Tongue (tissue), 2 donors: ENCODE measurements around the gene SLC25A5. TPM values are rescaled to one million over a fixed set of nuclear protein-coding genes. Genes with fewer than 3 reads are reported as not detected.
A peak's percentile ranks its signal among the peaks of the same experiment; 100 is the strongest.
"Not testable (repeated sequence)": the region's sequence is repeated elsewhere in the genome, so short reads cannot be mapped to it uniquely, and the experiment has no call there.

Experiments
- DNase-seq: peaks from one replicate; pipeline ENCODE4 v3.0.0-alpha.2; 2015
- total RNA-seq: library from RNA; depleted of rRNA; stranded (reverse); fragments of >200 nt; gene quantifications from one replicate; pipeline ENCODE4 v1.2.3, GENCODE V29; 2014

SLC25A5 gene
- total RNA-seq, 1 donor from 2014 or later: 127 TPM

DNA sequence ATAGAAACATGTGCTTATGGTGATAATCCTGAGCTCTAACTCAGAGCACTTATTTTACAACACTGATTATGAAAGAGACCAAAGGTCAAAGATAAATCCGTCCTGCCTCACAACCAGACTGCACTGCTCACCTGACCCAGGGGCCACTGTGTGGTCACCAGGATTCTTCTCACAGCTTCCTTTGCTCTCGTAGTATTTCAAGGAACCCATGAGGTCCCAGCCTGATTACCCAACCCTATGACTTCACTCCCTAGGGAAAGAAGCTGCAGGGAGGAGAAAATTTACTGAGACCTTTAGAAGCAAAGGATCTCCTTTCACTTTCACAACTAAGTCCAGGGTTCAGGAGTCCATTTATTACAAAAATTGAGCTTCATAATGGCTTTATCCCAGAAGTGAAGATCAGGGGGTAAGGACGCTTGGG lies 9.6 kb downstream of the SLC25A5 start:
- no peak for DNase-seq

DNA sequence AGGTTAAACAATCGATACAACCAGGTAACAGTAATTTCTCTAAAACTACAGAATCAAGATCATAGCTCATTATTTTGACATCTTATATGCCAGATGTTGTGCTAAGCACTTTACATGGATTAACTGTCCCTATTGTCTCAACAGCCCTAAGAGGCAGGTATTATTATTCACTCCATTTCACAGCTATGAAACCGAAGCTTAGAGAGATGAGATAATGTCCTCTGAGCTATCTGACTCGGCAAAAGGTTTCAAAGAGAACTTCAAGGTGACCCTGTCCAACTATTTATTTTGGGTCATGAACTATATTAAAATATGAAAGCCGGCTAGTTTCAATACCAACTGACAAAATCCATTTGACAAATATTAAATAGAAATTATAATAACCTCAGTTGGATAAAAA lies 10.3 kb downstream of the SLC25A5 start:
- DNase-seq: no peak

DNA sequence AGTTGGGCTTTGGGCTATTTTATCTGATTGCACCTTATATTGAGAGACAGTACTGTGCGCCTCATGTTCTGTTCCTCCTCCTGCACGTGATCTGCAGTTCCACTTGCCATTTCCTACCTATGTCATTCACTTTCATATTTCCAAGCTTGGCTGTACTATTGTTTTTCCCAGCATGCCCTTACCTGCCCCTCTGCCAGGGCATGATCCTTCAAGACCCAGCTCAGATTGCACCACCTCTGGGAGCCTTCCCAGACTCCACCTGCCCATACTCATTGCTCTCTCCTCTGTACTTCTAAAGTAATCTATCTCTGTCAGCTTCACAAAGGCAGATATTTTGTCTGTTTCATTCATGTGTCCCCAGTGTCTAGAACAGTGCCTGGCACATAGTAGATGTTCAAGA lies 11.6 kb downstream of the SLC25A5 start:
- DNase-seq: no peak

DNA sequence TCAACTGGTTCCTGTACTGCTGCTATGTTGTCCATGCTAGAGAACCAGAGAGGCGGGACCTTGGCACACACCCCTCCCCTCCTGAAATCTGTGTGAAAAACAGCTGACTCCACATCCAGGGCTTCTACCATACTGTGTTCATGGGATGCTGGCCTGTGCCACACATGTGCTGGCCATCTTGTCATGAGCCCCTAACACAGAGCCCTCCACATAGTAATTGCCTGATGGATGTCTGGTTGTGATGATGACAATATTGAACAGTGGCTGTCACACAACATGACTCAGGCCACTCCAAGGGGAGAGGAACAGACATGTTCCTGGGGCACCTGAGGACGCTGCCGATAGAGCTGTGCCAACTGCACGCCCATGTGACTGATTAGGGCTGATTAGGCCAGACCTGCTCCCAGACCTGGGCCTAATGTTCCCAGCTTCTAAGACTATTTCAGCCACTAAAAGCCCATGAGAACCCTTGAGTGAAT lies 13.1 kb downstream of the SLC25A5 start:
- DNase-seq: no peak

DNA sequence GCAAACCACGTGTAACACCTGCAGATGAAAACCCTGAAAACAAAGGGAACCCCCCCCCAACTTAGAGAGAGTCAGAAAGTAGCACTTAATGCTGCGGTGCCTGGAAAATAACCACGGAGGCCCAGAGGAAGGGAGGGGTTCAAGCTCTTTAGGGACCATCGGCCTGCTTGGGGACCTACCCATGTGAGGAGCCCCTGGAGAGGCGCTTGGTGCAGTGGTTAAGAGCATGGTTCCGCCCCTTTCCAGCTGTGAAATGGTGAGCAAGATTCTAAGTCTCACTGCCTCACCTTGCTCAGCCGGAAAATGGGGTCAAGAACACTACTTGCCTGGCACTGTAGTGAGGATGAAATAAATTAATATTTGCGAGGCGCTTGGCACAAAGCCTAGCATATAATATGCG lies 13.8 kb downstream of the SLC25A5 start:
- DNase-seq: no peak

DNA sequence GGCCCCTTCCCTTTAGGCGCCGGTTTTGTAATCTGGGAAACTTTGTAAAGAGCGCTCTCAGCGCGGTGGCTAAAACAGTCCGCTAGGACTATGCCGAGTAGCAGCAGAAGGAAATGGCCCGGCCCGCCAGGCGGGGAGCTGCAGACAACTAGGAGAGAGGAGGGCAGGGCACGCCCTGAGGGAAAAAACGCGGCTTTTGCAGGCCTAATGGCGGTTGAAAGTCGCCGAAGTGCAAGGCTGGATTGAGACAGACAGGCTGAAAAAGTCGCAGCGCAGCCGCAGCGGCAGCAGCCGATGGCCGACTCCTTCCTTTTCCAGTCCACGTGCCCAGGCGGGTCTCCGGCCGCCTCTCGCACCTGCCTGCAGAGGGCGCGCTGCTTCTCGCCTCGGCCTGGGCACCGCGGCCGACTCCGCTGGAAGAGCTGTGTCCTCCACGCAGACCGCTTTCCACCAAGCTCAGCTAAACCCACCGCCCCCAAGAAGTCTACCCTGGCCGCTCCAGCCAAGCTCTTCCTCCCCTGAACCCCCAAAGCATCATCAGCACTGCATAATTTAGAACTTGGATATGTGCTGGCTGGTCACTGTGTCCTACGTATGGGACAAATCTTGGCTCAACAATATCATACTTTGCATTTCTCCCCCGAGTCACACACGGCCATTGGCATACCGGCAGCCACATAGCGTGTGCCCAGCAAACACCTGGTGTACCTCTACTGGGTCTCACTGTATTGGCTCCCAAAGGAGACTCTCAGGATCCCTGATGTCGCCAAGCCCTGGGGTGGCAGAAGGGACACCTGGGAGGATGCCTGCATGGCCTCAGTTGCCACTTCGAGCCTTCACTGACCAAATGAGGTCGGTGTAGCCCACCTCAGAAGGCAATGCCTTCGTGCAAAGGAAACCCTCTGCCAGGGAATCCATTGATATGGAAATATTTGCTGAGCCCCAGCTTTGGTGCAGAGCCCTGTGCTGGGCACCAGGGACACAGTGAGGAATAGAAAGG lies 14.5 kb downstream of the SLC25A5 start:
- DNase-seq: peak; percentile 51

DNA sequence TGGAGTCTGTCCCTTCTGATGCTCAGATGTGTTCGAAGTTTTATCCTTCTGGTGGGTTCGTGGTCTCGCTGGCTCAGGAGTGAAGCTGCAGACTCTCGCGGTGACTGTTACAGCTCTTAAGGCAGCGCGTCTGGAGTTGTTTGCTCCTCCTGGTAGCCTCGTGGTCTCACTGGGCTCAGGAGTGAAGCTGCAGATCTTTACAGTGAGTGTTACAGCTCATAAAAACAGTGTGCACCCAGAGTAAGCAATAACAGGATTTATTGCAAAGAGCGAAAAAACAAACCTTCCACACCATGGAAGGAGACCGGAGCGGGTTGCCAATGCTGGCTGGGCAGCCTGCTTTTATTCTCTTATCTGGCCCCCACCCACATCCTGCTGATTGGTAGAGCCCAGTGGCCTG lies 18.5 kb downstream of the SLC25A5 start:
- DNase-seq: no peak

DNA sequence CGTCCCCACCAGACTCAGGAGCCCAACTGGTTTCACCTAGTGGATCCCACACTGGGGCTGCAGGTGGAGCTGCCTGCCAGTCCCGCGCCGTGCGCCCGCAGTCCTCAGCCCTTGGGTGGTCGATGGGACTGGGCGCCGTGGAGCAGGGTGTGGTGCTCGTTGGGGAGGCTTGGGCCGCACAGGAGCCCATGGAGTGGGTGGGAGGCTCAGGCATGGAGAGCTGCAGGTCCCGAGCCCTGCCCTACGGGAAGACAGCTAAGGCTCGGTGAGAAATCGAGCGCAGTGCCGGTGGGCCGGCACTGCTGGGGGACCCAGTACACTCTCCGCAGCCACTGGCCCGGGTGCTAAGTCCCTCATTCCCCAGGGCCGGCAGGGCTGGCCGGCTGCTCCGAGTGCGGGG lies 19.5 kb downstream of the SLC25A5 start:
- not testable (repeated sequence) for DNase-seq

DNA sequence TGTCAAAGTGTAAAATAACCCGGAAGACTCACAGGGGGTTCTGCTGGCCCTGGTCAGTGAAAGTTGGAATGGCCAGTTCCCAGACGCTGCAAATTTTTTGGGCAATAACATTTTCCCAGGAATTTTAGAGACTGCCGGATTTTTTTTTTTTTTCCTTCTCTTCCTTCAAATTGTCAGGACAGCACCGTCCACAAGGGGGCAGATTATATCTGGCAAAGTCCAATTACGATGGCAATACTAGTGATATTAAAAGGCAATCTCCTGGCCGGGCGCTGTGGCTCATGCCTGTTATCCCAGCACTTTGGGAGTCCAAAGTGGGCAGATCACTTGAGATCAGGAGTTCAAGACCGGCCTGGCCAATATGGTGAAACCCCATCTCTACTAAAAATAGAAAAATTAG lies 20.5 kb downstream of the SLC25A5 start:
- DNase-seq: peak; percentile 61

DNA sequence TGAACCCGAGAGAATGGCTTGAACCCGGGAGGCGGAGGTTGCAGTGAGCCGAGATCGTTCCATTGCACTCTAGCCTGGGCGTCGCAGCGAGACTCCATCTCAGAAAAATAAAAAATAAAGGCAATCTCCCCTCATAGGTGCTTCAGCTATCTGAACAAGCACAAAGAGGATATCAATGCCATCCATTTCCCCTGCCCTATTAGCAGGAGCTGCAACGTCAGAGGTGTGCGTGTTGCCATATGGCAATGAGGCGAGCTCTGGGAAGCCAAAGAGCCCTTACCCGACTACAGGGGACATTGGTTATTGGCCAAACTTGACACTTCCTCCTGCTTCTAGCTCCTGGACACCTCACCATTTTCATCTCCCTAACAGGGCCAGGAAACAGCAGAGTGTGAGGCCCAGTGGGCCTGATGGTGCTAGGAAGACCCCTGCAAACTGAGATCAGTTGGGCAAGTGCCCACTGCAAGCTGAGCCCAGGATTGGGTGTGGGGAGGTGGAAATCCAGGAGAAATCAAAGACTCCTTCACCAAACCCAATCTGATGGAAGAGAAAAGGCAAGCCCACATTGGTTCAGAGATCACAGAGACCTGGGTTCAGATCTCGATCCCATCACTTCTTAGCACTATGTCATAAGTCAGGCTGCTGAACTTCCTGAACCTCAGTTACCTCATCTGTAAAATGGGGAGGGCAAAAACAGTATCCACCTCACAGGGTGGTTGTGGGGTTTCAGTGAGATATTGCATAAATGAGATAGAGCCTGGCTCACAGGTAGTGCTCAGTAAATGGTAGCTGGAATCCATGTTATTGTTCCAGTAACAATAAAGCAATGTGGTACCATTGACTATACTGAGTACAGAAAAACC lies 21.2 kb downstream of the SLC25A5 start:
- DNase-seq: no peak

DNA sequence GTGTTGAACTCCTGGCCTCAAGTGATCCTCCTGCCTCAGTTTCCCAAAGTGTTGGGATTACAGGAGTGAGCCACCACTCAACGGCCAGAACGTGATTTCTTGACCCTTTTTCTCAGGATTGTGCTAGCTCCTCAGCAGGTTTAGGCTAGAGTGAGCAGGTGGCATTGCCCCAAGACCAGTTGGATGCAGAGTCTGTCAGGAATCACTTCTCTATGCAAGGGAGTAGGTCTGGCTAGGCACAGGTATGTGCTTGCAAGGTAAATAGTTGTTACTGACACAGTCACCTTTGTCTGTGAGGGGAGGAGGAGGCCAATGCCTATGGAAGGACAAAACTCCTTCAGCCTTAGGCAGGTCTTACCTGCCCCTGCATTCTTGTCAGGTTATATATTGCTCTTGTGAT lies 24.2 kb downstream of the SLC25A5 start:
- DNase-seq: no peak

DNA sequence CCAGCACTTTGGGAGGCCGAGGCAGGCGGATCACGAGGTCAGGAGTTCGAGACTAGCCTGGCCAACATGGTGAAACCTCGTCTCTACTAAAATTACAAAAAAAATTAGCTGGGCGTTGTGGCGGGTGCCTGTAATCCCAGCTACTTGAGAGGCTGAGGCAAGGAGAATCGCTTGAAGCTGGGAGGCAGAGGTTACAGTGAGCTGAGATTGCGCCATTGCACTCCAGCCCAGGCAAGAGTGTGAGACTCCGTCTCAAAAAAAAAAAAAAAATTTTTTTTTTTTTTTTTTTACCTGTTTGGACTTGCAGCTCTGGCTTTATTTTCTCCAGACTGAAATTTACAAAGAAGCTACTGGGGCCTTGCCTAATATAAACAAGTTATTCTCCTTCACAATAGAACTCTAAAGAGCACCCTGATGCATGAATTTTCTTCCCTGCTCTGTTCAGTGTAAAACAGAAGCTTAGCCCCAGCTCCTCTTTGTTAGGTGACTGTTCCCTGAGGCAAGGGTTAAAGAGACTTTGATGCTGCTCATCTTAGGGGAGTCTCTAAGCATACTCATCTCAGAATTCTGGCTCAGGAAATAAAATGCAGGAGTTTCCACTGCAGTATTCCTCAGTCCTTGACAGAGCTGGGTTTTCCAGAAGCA lies 25.7 kb downstream of the SLC25A5 start:
- DNase-seq: not testable (repeated sequence)

DNA sequence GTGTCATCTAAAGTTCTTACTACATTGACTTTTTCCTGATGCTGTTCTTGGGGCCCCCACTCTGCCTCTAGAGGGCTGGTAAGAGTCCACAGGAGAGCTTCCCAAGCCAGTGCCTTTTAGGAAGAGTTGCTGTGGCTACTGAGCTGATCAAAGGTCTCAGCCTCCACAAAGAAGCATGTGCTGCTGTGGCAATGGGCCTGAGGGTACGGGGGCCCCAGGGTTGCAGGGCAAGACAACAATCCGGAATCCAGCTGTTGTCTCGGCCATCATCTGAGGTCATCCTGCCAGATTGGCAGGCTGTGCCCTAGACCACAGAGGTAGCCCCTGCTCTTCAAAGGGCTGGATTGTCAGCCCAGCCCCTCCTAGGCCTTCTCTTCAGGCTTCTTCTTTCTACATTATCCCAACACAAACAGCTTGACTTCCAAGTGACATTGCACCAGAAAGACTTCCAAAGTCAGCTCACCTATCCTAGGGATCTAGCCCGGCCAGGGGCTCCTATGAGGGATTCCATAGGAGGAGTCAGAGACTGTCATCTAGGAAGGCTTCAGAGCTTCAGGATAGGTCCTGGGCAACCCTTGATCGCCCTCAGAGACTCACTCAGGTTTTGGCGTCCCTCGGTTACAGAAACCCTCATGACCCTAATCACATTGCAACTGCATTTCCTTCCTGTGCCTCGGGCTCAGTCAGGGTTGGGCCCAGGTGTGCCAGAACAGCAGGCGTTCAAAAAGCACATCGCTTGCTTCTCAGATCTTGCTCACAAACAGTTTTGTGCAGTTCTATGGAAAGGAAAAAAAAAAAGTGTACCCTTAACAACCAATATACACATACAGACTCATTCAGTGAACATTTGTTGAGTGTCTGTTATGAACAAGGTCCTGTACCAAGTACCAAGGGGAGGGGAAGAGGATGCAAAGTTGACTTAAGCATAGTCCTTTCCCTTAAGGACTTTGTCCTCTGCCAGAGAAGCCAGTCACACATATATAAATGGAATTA lies 27.8 kb downstream of the SLC25A5 start:
- DNase-seq: no peak

DNA sequence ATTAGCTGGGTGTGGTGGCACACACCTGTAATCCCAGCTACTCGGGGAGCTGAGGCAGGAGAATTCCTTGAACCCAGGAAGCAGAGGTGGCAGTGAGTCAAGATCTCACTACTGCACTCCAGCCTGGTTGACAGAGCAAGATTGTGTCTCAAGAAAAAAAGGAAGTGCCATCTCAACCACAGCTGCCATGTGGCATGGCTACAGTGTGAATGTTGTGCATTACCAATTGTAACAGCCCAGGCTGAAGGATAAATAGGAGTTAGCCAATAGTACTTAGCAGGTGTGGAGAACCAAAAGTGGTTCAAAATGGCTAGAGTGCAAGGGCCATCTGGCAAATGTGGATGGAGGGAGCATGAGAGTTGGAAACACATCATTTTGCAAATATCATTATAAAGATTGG lies 28.9 kb downstream of the SLC25A5 start:
- no peak for DNase-seq

DNA sequence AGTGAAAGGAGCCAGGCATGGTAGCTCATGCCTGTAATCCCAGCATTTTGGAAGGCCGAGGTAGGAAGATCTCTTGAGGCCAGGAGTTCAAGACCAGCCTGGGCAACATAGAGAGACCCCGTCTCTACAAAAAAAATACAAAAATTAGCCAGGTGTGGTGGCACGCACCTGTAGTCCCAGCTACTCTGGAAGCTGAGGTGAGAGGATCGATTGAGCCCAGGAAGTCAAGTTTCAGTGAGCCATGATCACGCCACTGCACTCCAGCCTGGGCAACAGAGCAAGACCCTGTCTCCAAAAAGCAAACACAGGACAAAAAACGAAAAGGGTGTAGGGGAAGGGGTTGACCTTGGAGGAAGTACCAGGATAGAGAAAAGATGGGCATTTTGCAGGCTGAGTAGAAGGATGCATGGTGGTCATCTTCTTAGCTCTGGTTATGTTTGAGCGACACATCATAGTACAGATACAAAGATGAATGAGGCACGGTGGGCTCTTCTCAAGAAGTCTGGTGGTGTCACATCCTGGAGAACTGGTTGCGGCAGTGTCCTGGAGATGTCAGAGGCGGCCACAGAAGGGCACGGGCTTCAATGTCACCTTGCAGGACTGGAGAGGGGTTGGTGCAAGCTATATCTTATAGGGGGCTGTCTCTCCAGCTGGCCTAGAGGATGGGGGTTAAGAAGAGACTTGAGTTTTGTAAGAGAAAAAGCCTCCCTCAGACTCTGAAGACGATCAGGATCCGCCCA lies 32.0 kb downstream of the SLC25A5 start:
- DNase-seq: no peak

DNA sequence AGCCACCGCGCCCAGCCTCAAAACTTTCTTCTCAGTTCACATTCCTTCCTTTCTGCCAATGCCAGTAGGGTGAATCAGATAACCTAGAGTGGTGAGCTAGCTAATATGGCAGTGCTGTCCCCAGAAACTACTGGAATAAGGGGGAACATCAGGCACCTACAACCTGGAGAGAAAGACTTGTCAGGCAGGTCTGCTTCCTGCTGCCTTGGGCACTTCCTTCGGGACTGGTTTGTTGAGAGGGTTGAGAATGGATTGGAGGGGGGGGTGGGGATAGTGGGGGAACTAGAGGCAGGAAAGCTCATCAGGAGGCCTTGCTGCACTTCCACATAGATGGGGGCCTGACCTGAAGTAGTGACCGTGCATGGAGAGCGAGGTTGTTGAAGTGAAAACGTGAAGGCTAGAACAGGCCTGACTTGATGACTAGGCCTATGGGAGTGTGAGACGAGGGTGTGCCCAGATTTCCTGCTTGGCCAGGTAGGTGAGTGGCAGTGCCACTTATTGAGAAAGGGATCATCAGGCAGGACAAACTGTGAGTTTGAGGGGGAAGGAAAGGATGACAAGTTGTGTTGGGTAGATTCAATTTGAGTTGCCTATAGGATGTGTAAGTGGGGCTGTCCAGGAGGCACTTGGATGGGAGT lies 33.4 kb downstream of the SLC25A5 start:
- no peak for DNase-seq

DNA sequence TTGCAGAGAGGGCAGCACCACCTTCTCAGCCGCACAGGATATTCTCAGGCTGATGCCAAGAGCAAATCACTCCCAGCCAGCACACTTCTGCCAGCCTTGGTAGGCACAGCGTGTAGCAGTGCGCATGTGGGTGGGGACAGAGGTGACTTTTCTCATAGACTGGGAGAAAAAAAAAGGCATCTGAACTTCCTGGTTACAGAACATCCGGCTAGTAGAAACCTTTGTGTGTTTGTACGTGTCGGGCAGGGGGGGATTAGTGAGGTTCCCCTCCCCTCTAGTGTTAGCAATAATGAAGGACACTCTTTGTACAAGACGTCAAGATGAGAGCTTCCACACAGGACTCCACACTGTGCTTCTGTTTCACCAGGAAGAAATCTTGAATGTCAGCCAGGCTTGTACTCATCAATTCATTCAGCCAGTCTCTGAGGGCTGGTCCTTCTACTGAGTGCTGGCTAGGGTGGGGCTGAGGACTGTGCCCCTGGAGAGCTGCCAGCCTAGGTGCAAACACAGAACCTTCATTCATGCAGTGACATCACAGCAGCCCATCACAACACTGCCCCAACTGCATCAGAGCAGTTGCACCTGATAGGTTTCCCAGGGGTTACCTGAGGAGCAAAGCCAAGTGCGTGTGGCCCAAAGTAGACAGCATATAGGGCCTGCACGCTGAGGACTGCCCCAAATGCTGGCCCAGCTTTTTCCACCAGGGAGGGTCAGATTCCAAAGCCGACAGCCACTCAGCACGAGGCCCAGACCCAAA lies 34.7 kb downstream of the SLC25A5 start:
- peak; percentile 32 for DNase-seq

DNA sequence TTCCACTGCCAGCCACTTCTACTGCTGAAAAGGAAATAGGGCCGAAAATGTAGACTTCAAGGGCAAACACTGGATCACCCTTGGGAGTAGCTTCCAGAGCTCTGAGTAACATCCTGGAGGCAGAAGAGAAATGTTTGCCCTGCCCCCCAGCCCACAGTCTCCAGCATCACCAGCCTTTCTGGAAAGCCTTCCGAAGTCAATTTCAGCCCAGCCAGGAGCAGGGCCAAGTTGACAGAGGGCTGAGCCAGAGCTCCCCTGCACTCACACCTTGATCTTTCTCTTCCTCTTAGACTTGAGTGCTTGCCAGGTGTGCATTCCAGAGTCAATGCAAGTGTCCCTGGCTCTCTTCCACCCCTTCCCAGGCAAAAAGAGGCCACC lies 35.2 kb downstream of the SLC25A5 start:
- peak; percentile 16 for DNase-seq

DNA sequence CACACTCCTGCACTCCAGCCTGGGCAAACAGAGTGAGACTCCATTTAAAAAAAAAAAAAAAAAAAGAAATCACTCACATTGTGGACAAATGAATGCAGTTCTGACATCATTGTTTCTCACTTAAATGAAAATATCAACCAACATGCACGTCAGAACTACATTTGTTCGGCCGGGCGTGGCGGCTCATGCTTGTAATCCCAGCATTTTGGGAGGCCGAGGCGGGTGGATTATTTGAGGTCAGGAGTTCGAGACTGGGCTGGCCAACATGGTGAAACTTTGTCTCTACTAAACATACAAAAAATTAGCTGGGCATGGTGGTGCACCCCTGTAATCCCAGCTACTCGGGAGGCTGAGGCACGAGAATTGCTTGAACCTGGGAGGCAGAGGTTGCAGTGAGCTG lies 36.9 kb downstream of the SLC25A5 start:
- not testable (repeated sequence) for DNase-seq
